Left forelimb (tissue), 1 donor: ENCODE measurements around the gene PROSER1.
"Not testable (repeated sequence)": the region's sequence is repeated elsewhere in the genome, so short reads cannot be mapped to it uniquely, and the experiment has no call there.

Experiments
- DNase-seq: peaks from one replicate; pipeline ENCODE4 v3.0.0-alpha.2; 2018; ENCODE audit warnings: low spot score

Gene PROSER1

GRCh38 chr13:39037880-39038568 is at the start of gene PROSER1, which contains the start of gene NHLRC3:
Gene PROSER1, minus strand, starts transcription at chr13:39038089. Its CDS starts 847 bp downstream, at chr13:39037242.
Gene NHLRC3, plus strand, starts transcription at chr13:39038456. Its CDS starts 184 bp downstream, at chr13:39038640.
- DNase-seq, result peak; percentile 95

GRCh38 chr13:39086251-39086945 is 48.5 kb upstream of the PROSER1 start:
- DNase-seq, result not testable (repeated sequence)

- no peak for DNase-seq
Measured at GRCh38 chr13:39073983-39074382, 36.1 kb upstream of the PROSER1 start.

- no peak for DNase-seq
Measured at GRCh38 chr13:39072842-39073241, 35.0 kb upstream of the PROSER1 start.

- DNase-seq, result no peak
Measured at GRCh38 chr13:39062004-39062403, 24.1 kb upstream of the PROSER1 start.

GRCh38 chr13:39058040-39058439 is 20.2 kb upstream of the PROSER1 start:
- DNase-seq, result no peak

- DNase-seq, result no peak
Measured at GRCh38 chr13:39056018-39056417, 18.1 kb upstream of the PROSER1 start.

GRCh38 chr13:39054112-39054511 is 16.2 kb upstream of the PROSER1 start:
- no peak for DNase-seq

GRCh38 chr13:39052944-39053343 is 15.1 kb upstream of the PROSER1 start:
- DNase-seq, result no peak

- DNase-seq, result no peak
Measured at GRCh38 chr13:39051157-39051556, 13.3 kb upstream of the PROSER1 start.

GRCh38 chr13:39049274-39049673 is 11.4 kb upstream of the PROSER1 start:
- no peak for DNase-seq

GRCh38 chr13:39048806-39049205 is 10.9 kb upstream of the PROSER1 start:
- DNase-seq, result no peak

- no peak for DNase-seq
Measured at GRCh38 chr13:39047560-39047959, 9.7 kb upstream of the PROSER1 start.

GRCh38 chr13:39044536-39044935 is 6.6 kb upstream of the PROSER1 start:
- no peak for DNase-seq

GRCh38 chr13:39040206-39040605 is 2.3 kb upstream of the PROSER1 start:
- DNase-seq, result no peak

- no peak for DNase-seq
Measured at GRCh38 chr13:39039041-39039440, 1.2 kb upstream of the PROSER1 start.

GRCh38 chr13:39038569-39039030 is 711 bp upstream of the PROSER1 start:
- no peak for DNase-seq

GRCh38 chr13:39037410-39037879 is 444 bp downstream of the PROSER1 start:
- DNase-seq, result peak; percentile 71

GRCh38 chr13:39036212-39036611 is 1.7 kb downstream of the PROSER1 start:
- DNase-seq, result no peak

- DNase-seq, result no peak
Measured at GRCh38 chr13:39035799-39036198, 2.1 kb downstream of the PROSER1 start.

GRCh38 chr13:39035204-39035603 is 2.7 kb downstream of the PROSER1 start:
- no peak for DNase-seq

- DNase-seq, result no peak
Measured at GRCh38 chr13:39034085-39034484, 3.8 kb downstream of the PROSER1 start.

- no peak for DNase-seq
Measured at GRCh38 chr13:39032150-39032549, 5.7 kb downstream of the PROSER1 start.
